PFSK-1 (cell line): ENCODE results near the gene DPH7.

Experiments
- FOXP2 ChIP-seq: optimal IDR thresholded peaks from 2 replicates; pipeline ENCODE3; 2011; ENCODE audit warnings: borderline replicate concordance, control low read depth, inconsistent platforms; ENCODE audit not compliant: insufficient read depth; ENCODE audit errors: extremely low read length, extremely low read depth
- POLR2AphosphoS5 ChIP-seq: IDR thresholded peaks from 2 replicates; pipeline ENCODE4 v1.6.1; 2012; ENCODE audit warnings: low read depth, mild to moderate bottlenecking, control low read depth, low read length, moderate library complexity
- SIN3A ChIP-seq: IDR thresholded peaks from 2 replicates; pipeline ENCODE4 v1.6.1; 2012; ENCODE audit warnings: mild to moderate bottlenecking, low read length, moderate library complexity, borderline replicate concordance; ENCODE audit not compliant: insufficient read depth

DNA sequence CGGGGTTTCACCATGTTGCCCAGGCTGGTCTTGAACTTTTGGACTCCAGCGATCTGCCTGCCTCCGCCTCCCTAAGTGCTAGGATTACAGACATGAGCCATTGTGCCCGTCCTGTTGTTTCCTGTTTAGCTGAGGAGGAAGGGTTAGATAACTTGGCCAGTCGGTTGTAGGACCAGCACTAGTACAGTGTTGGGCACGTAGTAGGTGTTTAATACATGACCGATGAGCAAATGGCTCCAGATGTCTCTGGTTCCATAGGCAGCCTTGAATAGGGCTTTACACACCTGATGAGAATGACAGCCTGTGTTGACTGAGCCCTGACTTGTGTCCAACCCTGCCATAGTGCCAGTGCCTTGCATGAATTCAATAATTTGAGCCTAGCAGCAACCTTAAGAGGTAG is 41.9 kb upstream of the DPH7 start:
- TF ChIP-seq POLR2AphosphoS5 (no peak), SIN3A (no peak), FOXP2 (no peak)
